Effector memory CD4-positive, alpha-beta T cell (primary cell): Measurements from ENCODE around the gene GRK3.
A peak's percentile ranks its signal among the peaks of the same experiment; 100 is the strongest.
"Not testable (repeated sequence)": the region's sequence is repeated elsewhere in the genome, so short reads cannot be mapped to it uniquely, and the experiment has no call there.

Source experiments
- DNase-seq, 3 donors: peaks; one replicate each; pipeline ENCODE4 v3.0.0-alpha.2; 2020
- H3K27ac ChIP-seq: 2 replicates; pipeline ENCODE4 v1.7.0; 2013; ENCODE audit warnings: mild to moderate bottlenecking, low read length, moderate library complexity; ENCODE audit not compliant: insufficient read depth, poor library complexity, severe bottlenecking
- H3K27me3 ChIP-seq: replicated peaks from 2 replicates; pipeline ENCODE4 v1.7.0; 2013; ENCODE audit warnings: mild to moderate bottlenecking, low read length; ENCODE audit not compliant: insufficient read depth, control insufficient read depth, poor library complexity, severe bottlenecking
- H3K36me3 ChIP-seq: 2 replicates; pipeline ENCODE4 v1.7.0; 2013; ENCODE audit warnings: mild to moderate bottlenecking, low read length, moderate library complexity; ENCODE audit not compliant: control insufficient read depth, insufficient read depth
- H3K4me1 ChIP-seq: 2 replicates; pipeline ENCODE4 v1.7.0; 2013; ENCODE audit warnings: low read length, mild to moderate bottlenecking; ENCODE audit not compliant: control insufficient read depth, insufficient read depth, poor library complexity, severe bottlenecking
- H3K4me3 ChIP-seq: 2 replicates; pipeline ENCODE4 v1.7.0; 2013; ENCODE audit warnings: low read length, low read depth, mild to moderate bottlenecking; ENCODE audit not compliant: insufficient read depth, poor library complexity, severe bottlenecking
- H3K9me3 ChIP-seq: 2 replicates; pipeline ENCODE4 v1.7.0; 2013; ENCODE audit warnings: mild to moderate bottlenecking, low read length, moderate library complexity; ENCODE audit not compliant: control insufficient read depth
- total RNA-seq, 3 donors: gene quantifications; one replicate each; lab custom pipeline; 2026; lab: John Stamatoyannopoulos, UW

Gene GRK3
- total RNA-seq, result 1.4 to 3.6 (median 3.5) reads per million in 3 donors

- no peaks in the 10 kb centered on the region for H3K27me3 ChIP-seq
- peaks cover 11% of the 10 kb centered on the region for H3K4me1 ChIP-seq
- no peak within 1 kb of the TSS for H3K27ac ChIP-seq
Observed at GRCh38 chr22:25564320-25564978, at the start of gene GRK3. TSS of gene GRK3 (plus strand) at chr22:25564675. CDS start at chr22:25565041, 366 bp downstream.

GRCh38 chr22:25518000-25518663 is 46.3 kb upstream of the GRK3 start:
- Histone ChIP-seq H3K4me1 (no peaks in the 10 kb centered on the region), H3K4me3 (no peak overlapping the region)
- DNase-seq, result no peak

More at GRCh38 chr22:25564320-25564978, at the start of gene GRK3:
- H3K4me3 ChIP-seq, result peak within 1 kb of the TSS; percentile 66
- H3K36me3 ChIP-seq, result no peaks in the 10 kb centered on the region
- no peaks in the 10 kb centered on the region for H3K9me3 ChIP-seq
- DNase-seq, result peak in 2 of 3 donors; percentile 1 to 3

GRCh38 chr22:25525376-25525775 is 39.1 kb upstream of the GRK3 start:
- Histone ChIP-seq H3K27me3 (no peaks in the 10 kb centered on the region), H3K36me3 (no peaks in the 10 kb centered on the region), H3K27ac (no peak overlapping the region), H3K4me1 (no peaks in the 10 kb centered on the region), H3K9me3 (no peaks in the 10 kb centered on the region), H3K4me3 (no peak overlapping the region)
- no peak for DNase-seq

More at GRCh38 chr22:25518000-25518663, 46.3 kb upstream of the GRK3 start:
- Histone ChIP-seq H3K36me3 (no peaks in the 10 kb centered on the region), H3K27ac (no peak overlapping the region), H3K27me3 (no peaks in the 10 kb centered on the region), H3K9me3 (no peaks in the 10 kb centered on the region)

- H3K4me1 ChIP-seq, H3K9me3 ChIP-seq, H3K36me3 ChIP-seq, DNase-seq, H3K27me3 ChIP-seq, H3K27ac ChIP-seq, H3K4me3 ChIP-seq: not testable (repeated sequence)
Observed at GRCh38 chr22:25525804-25526584, 38.5 kb upstream of the GRK3 start.

GRCh38 chr22:25527016-25527415 is 37.5 kb upstream of the GRK3 start:
- H3K27me3 ChIP-seq, H3K4me1 ChIP-seq, H3K9me3 ChIP-seq, H3K36me3 ChIP-seq, DNase-seq, H3K4me3 ChIP-seq, H3K27ac ChIP-seq: not testable (repeated sequence)

- H3K27ac ChIP-seq, H3K36me3 ChIP-seq, H3K9me3 ChIP-seq, H3K27me3 ChIP-seq, H3K4me3 ChIP-seq, H3K4me1 ChIP-seq, DNase-seq: not testable (repeated sequence)
Observed at GRCh38 chr22:25528068-25528467, 36.4 kb upstream of the GRK3 start.

GRCh38 chr22:25529059-25529458 is 35.4 kb upstream of the GRK3 start:
- DNase-seq, H3K27ac ChIP-seq, H3K36me3 ChIP-seq, H3K9me3 ChIP-seq, H3K4me3 ChIP-seq, H3K4me1 ChIP-seq, H3K27me3 ChIP-seq: not testable (repeated sequence)

- not testable (repeated sequence) for DNase-seq, H3K9me3 ChIP-seq, H3K36me3 ChIP-seq, H3K4me3 ChIP-seq, H3K27ac ChIP-seq, H3K4me1 ChIP-seq, H3K27me3 ChIP-seq
Observed at GRCh38 chr22:25529541-25530137, 34.8 kb upstream of the GRK3 start.

GRCh38 chr22:25531677-25532076 is 32.8 kb upstream of the GRK3 start:
- not testable (repeated sequence) for DNase-seq, H3K4me3 ChIP-seq, H3K27me3 ChIP-seq, H3K4me1 ChIP-seq, H3K27ac ChIP-seq, H3K9me3 ChIP-seq, H3K36me3 ChIP-seq
